Activated CD4-positive, alpha-beta T cell treated with anti-CD3 and anti-CD28 coated beads for 48 hours (primary cell): ENCODE data around the gene MARS1.
"Not testable (repeated sequence)": the region's sequence is repeated elsewhere in the genome, so short reads cannot be mapped to it uniquely, and the experiment has no call there.

ENCODE experiments used
- DNase-seq: peaks from one replicate; pipeline ENCODE4 v3.0.0-alpha.2; 2020

MARS1 gene

DNA sequence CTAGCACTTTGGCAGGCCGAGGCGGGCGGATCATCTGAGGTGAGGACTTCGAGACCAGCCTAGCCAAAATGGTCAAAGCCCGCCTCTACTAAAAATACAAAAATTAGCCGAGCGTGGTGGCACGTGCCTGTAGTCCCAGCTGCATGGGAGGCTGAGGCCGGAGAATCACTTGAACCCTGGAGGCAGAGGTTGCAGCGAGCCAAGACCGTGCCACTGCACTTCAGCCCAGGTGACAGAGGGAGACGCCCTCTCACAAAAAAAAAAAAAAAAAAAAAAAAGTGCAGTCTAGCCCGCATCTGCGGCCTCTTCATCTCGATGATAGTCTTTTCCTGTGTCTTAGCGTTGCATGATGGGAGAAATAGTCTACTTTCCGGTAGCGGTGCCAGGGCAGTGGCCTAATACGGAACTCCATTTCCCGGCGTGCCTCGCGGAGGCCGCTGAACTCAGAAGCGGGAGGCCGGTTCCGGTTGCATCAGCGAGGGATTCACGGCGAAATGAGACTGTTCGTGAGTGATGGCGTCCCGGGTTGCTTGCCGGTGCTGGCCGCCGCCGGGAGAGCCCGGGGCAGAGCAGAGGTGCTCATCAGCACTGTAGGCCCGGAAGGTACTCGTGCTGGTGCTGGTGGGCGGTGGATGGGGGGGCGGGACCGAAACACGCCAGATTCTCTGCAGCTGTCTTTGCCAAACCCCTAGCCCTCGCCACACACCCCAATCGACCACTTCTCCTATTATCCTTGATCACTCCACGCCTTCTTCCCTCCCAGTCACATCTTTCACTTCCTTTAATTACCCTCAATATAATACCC lies at the start of gene MARS1:
Gene MARS1, plus strand, starts transcription at position 472 of the 805 bp plus-strand sequence. Its CDS starts 23 bp downstream, at position 495.
- DNase-seq: peak; percentile 95

DNA sequence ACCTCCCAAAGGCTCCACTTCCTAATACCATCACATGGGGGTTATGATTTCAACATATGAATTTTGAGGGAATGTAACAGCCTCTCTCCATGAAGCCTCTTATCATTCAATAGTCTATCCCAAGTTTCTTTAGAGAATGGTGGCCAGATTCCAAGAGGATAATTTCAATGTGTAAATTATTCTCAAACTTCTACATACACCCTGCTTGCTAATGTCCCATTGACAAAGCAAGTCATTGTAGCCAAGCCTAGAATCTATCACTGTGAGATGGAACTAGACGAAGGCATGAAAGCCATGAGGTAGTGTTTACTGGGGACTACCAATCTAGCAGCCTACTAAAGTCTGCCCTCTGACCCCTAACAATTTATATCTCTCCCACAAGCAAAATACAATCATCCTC lies 49.5 kb upstream of the MARS1 start:
- no peak for DNase-seq

DNA sequence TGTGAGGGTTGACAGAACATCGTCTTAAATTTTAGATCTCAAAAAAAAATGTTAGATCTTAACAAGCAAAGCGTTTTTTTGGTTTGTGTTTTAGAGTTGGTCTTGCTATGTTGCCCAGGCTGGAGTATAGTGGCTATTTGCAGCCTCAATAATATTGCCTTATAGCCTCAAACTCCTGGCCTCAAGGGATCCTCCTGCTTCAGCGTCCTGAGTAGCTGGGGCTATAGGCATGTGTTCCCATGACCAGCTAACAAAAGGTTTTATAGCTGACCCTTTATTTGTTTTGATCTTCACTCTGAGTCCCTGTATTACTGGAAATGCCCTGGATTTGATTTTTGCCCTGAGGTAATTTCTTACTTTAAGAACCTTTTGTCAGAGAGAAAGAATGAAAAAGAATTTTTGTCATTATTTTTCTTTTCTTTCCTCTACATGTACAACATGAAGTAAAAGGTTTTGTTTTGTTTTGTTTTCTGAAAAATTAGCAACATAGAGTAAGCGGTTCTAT lies 48.1 kb upstream of the MARS1 start:
- DNase-seq: no peak

DNA sequence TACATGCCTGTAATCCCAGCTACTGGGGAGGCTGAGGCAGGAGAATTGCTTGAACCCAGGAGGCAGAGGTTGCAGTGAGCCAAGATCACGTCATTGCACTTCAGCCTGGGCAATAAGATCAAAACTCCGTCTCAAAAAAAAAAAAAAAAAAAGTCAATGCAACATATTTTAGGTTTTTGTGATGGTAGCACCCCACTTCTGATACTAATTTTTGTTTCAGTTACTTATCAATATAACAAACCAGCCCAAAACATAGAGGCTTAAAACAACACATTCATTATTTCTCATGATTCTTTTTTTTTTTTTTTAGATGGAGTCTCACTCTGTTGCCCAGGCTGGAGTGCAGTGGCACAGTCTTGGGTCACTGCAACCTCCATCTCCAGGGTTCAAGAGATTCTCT lies 46.5 kb upstream of the MARS1 start:
- not testable (repeated sequence) for DNase-seq

DNA sequence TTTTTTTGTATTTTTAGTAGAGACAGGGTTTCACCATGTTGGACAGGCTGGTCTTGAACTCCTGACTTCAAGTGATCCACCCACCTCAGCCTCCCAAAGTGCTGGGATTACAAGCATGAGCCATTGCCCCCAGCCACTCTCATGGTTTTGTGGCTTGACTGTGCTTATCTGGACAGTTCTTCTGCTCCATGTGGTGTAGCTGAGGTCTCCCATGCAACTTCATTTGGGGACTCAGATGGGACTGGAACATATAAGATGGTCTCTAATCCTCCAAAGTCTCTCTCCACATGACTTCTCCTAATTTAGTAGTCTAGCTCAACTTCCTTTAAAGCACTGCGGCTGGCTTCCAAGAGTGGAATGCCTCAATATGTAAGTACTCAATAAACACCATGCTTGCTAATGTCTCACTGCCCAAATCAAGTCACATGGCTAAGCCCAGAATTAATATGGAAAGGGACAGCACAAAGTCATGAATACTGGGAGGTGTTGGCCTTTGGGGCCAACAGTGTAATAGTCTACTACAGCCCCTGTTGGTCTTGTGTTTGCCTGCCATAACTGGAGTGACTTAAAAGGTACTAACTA lies 45.9 kb upstream of the MARS1 start:
- no peak for DNase-seq

DNA sequence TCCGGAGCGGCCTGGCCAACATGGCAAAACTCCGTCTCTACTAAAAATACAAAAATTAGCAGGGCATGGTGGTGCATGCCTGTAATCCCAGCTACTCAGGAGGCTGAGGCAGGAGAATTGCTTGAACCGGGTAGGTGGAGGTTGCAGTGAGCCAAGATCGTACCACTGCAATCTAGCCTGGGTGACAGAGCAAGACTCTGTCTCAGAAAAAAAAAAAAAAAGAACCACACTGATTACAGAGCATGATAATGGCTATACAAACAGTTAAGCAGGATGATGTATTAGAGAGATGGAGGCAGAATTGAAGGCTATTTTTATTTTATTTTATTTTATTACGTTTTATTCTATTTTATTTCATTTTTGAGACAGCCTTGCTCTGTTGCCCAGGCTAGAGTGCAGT lies 43.5 kb upstream of the MARS1 start:
- DNase-seq: not testable (repeated sequence)

DNA sequence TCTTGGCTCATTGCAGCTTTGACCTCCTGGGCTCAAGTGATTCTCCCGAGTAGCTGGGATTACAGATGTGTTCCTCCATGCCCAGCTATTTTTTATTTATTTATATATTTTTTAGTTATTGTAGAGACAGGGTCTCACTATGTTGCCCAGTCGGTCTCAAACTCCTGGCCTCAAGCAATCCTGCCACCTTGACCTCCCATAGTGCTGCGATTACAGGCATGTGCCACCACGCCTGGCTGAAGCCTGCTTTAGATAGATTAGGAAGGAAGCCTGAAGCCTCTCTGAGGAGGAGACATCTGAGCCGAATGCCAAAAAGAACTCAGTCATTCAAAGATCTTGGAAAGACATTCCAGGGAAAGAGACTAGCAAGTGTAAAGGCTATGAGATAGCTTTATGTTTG lies 43.1 kb upstream of the MARS1 start:
- DNase-seq: no peak

DNA sequence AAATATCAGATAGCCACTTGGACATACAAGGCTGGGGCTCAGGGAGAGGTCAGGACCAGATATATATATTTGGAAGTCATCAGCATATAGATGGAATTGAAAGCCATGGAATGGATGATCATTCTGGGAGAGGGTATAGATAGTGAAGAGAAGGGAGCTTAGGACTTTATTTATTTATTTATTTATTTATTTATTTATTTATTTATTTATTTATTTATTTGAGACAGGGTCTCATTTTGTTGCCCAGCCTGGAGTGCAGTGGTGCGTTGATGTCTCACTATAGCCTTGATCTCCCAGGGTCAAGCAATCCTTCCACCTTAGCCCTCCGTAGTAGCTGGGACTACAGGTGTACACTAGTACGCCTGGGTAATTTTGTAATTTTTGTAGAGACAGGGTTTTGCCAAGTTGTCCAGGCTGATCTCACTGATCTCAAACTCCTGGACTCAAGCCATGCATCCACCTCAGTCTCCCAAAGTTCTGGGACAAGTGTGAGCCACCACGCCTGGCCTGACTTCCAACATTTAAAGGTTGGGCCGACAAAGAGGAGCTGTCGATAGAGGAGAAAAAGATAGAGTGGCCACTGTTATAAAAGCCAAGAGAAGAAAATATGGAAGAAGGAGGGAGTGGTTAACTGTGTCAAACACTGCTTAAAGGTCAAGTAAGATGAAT lies 41.4 kb upstream of the MARS1 start:
- DNase-seq: no peak

DNA sequence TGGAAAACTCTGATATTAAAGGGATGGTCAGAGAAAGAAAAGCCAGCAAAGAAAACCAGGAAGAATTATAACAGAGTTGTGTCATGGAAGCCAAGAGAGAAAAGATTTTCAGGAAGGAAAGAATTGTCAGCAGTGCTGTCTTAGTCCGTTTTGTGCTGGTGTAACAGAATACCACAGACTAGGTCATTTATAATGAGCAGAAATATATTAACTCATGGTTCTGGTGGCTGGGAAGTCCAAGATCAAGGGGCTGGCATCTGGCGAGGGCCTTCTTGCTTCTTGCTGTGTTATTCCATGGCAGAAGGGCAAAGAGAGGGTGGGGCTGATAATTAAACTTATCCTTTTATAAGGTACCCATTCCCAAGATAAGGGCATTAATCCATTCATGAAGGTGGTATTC lies 39.2 kb upstream of the MARS1 start:
- DNase-seq: no peak

DNA sequence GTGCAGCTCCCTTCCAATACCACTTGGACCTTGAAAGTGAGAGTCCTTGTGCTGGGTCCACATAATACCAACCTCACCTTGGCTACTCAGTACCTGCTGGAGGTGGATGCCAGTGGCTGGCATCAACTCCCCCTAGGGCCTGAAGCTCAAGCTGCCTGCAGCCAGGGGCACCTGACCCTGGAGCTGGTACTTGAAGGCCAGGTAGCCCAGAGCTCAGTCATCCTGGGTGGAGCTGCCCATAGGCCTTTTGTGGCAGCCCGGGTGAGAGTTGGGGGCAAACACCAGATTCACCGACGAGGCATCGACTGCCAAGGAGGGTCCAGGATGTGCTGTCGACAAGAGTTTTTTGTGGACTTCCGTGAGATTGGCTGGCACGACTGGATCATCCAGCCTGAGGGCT lies 38.5 kb upstream of the MARS1 start:
- no peak for DNase-seq

DNA sequence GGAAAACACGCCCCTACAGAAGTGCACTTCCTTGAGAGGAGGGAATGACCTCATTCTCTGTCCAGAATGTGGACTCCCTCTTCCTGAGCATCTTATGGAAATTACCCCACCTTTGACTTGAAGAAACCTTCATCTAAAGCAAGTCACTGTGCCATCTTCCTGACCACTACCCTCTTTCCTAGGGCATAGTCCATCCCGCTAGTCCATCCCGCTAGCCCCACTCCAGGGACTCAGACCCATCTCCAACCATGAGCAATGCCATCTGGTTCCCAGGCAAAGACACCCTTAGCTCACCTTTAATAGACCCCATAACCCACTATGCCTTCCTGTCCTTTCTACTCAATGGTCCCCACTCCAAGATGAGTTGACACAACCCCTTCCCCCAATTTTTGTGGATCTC lies 37.8 kb upstream of the MARS1 start:
- DNase-seq: no peak

DNA sequence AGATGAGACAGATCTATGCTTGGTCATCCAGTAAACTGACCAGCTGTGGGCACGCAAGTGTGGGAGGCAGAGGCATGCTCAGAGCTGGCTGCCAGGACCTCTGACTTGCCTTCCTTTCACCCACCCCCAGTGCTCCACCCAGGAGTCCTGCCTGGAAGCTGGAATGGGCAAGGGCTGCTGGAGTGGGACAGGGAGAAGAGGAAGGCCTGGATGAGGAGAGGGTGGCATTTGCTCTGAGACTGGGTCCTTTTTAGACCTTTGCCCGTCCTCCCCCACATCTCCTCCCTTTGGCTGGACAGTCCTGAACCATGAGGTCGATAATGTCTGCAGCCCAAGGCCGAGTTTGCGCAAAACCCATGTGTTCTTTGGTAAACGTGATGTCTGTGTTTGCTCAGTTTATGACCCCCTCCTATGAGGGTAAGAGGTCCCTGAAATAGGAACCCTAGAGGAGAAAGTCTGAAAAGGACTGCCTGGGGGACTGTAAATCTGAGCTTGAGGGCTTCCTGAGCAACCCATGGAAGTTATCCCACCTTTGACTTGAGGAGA lies 36.6 kb upstream of the MARS1 start:
- DNase-seq: no peak

DNA sequence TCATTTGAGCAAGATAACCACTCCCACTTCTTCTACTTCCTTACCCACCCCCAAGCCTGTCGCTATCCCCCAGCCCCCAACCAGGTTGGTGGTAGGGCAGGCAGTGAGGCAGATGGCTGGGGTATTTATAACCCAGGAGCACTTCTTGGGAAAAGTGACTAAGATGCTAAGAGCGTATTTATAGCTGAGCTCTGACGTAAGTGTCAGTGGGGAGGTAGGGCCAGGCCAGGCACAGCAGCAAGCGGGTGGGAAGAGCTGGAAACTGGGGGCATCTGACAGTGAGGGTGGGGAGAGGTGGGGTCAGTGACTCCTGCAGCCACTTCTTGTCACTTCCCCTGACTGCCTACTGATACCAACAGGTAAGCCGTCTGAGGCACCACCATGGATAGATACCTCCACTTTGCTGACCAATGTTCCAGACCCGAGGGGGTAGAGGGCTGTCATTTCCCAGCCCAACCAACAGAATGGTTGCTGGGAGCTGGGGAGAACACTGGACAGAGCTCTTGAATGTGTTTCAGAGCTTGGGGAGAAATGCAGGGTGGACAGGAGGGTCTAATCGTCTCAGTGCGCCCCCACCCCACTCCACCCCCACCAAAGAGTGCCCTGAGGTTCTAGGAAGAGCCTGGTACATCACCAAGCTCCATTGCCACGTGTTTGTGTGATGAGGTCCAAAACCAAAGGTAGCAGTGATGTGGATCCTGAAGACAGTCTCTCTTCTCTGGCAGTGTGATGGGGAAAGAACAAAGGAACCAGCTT lies 35.5 kb upstream of the MARS1 start:
- peak; percentile 59 for DNase-seq

DNA sequence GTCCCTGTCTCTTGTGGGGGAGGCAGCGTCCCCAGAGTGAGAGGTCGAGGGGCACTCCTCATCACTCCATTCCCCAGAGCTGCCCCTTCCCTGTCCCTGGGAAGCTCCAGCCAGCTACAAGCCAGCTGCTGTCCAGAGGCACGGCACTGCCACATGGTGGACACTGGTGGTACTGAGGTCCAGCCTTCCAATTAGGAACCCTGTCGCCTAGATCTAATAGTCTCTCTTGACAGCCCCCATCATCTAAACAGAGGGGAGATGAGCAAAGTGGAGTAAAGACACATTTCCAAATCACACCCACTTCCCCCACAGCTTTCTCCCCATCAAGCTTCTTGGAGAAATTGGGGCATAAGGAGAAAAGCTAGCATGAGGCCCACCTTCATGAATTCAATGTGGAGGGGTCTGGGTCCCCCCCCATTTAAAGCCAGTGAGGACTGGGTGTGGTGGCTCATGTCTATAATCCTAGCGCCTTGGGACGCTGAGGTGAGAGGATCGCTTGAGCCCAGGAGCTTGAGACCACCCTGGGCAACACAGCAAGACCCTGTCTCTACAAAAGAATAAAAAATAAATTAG lies 34.8 kb upstream of the MARS1 start:
- peak; percentile 78 for DNase-seq

DNA sequence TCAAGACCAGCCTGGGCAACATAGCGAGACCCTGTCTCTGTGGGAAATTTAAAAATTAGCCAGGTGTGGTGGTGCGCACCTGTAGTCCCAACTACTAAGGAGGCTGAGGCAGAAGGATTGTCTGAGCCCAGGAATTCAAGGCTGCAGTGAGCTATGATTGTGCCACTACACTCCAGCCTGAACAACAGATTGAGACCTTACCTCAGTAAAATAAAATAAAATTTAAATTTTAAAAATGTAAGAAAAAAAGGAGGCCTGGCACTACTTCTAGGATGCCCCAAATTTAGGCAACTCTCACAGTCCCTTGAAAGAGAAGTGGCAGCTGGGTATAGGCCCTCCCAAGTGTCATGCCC lies 33.7 kb upstream of the MARS1 start:
- DNase-seq: no peak

DNA sequence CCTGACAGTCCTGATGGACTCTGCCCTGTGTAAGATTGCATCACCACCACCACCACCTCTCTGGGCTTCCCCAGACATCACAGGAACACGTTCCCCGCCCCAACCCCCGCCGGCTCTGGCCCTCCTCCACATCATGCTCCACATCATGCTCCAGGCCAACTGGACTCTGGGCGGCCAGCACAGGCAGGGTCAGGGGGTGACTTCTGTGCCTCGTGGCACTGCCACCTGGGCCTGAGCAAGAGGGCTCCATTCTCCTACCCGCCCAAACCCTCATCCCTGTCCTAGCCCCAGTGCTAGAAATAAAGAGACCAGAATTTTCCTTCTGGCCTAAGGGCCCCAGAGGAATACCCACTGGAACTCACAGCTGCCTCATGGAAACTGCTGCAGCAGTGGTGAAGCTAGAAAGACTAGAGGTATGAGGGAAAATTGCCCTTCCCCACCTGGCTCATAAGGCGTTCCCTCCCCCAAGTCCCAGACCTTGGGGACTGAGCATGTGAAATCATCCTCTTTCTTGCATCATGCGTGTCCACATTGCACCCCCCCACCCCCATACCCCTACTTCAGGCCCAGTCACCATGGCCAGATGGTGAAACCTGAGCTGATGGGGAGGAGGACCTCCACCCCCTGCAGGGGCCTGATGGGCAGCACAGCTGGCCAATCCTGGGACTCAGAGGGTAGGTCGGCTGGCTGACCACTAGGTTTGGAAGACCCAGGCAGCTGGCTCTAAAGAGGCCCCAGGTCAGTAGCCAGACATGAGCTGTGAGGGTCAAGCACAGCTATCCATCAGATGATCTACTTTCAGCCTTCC lies 33.1 kb upstream of the MARS1 start, which contains the start of gene INHBE:
Gene INHBE, plus strand, starts transcription at position 742 of the 808 bp plus-strand sequence. CDS start 230 bp downstream, outside the sequence.
- no peak for DNase-seq

DNA sequence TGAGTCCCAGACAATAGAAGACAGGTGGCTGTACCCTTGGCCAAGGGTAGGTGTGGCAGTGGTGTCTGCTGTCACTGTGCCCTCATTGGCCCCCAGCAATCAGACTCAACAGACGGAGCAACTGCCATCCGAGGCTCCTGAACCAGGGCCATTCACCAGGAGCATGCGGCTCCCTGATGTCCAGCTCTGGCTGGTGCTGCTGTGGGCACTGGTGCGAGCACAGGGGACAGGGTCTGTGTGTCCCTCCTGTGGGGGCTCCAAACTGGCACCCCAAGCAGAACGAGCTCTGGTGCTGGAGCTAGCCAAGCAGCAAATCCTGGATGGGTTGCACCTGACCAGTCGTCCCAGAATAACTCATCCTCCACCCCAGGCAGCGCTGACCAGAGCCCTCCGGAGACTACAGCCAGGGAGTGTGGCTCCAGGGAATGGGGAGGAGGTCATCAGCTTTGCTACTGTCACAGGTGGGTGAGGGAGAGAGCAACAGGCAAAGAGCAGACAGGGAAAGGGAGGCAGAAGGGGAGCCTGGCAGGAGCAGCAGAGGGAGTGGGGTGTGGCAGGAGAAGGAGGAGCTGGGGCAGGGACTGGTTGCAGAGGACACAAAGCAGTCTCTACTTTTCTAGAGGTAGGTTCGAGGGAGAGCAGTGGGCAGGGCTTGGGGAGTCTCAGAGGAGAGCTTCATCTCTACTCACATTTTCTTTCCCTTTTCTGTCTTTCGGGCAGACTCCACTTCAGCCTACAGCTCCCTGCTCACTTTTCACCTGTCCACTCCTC lies 32.3 kb upstream of the MARS1 start:
- no peak for DNase-seq

DNA sequence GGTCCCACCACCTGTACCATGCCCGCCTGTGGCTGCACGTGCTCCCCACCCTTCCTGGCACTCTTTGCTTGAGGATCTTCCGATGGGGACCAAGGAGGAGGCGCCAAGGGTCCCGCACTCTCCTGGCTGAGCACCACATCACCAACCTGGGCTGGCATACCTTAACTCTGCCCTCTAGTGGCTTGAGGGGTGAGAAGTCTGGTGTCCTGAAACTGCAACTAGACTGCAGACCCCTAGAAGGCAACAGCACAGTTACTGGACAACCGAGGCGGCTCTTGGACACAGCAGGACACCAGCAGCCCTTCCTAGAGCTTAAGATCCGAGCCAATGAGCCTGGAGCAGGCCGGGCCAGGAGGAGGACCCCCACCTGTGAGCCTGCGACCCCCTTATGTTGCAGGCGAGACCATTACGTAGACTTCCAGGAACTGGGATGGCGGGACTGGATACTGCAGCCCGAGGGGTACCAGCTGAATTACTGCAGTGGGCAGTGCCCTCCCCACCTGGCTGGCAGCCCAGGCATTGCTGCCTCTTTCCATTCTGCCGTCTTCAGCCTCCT lies 31.6 kb upstream of the MARS1 start:
- peak; percentile 66 for DNase-seq

DNA sequence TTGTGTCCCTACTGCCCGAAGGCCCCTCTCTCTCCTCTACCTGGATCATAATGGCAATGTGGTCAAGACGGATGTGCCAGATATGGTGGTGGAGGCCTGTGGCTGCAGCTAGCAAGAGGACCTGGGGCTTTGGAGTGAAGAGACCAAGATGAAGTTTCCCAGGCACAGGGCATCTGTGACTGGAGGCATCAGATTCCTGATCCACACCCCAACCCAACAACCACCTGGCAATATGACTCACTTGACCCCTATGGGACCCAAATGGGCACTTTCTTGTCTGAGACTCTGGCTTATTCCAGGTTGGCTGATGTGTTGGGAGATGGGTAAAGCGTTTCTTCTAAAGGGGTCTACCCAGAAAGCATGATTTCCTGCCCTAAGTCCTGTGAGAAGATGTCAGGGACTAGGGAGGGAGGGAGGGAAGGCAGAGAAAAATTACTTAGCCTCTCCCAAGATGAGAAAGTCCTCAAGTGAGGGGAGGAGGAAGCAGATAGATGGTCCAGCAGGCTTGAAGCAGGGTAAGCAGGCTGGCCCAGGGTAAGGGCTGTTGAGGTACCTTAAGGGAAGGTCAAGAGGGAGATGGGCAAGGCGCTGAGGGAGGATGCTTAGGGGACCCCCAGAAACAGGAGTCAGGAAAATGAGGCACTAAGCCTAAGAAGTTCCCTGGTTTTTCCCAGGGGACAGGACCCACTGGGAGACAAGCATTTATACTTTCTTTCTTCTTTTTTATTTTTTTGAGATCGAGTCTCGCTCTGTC lies 31.0 kb upstream of the MARS1 start:
- no peak for DNase-seq

DNA sequence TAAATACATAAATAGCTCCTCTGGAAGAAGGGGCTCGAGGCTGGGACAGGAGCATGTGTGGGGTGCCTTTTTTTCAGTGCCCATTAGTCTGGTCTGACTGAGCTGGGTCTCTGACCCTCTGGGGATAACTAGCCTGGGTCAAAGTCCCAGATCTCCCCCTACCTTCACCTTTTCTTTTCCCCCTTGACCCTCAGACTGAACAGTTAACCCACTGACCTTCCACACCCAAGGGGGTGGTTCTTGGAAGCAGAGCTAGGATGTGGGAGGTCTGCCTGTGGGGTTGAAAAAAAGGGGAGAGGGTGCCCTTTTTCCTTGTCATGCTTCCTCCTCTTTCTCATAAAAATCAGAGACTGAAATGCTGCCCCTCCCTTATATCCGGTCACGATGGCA lies 29.2 kb upstream of the MARS1 start:
- no peak for DNase-seq
